BLaER1 (cell line): ENCODE measurements around the gene INHBE.
"Not testable (repeated sequence)": the region's sequence is repeated elsewhere in the genome, so short reads cannot be mapped to it uniquely, and the experiment has no call there.

Experiments
- H3K27ac ChIP-seq: shearing (Covaris generic); formaldehyde crosslinking; 2 replicates; pipeline ENCODE4 v1.8.1; 2022
- H3K27me3 ChIP-seq: shearing (Covaris generic); formaldehyde crosslinking; 2 replicates; pipeline ENCODE4 v1.8.1; 2022
- H3K36me3 ChIP-seq: shearing (Covaris generic); formaldehyde crosslinking; 2 replicates; pipeline ENCODE4 v1.8.1; 2022
- H3K4me1 ChIP-seq: shearing (Covaris generic); formaldehyde crosslinking; 2 replicates; pipeline ENCODE4 v1.8.1; 2022
- H3K4me2 ChIP-seq: shearing (Covaris generic); formaldehyde crosslinking; 2 replicates; pipeline ENCODE4 v1.8.1; 2022
- H3K4me3 ChIP-seq: shearing (Covaris generic); formaldehyde crosslinking; 2 replicates; pipeline ENCODE4 v1.8.1; 2022
- H3K9ac ChIP-seq: shearing (Covaris generic); formaldehyde crosslinking; 2 replicates; pipeline ENCODE4 v1.8.1; 2022
- H3K9me3 ChIP-seq: shearing (Covaris generic); formaldehyde crosslinking; 2 replicates; pipeline ENCODE4 v1.8.1; 2022
- H4K20me1 ChIP-seq: shearing (Covaris generic); formaldehyde crosslinking; 2 replicates; pipeline ENCODE4 v1.8.1; 2022
- Cebpa-rat ChIP-seq: shearing (Covaris generic); IDR thresholded peaks from 2 replicates; pipeline ENCODE4 v1.8.1; 2022

INHBE gene

GRCh38 chr12:57438400-57438799, 16.7 kb upstream of the INHBE start:
- peaks cover 18% of the 10 kb centered on the region for H3K4me1 ChIP-seq
- H3K27me3 ChIP-seq: no peaks in the 10 kb centered on the region
- no peak overlapping the region for H3K27ac ChIP-seq
- H3K36me3 ChIP-seq: no peaks in the 10 kb centered on the region
- H3K4me2 ChIP-seq: no peak overlapping the region
- H3K9me3 ChIP-seq: peaks cover 17% of the 10 kb centered on the region; the same call in 1 of the 2 replicates
- no peak for TF ChIP-seq Cebpa-rat
- no peak overlapping the region for H3K9ac ChIP-seq
- no peak overlapping the region for H3K4me3 ChIP-seq
- H4K20me1 ChIP-seq: no peaks in the 10 kb centered on the region

- Histone ChIP-seq H3K36me3 (no peaks in the 10 kb centered on the region), H3K9me3 (peaks cover 17% of the 10 kb centered on the region; the same call in 1 of the 2 replicates)
- no peak for TF ChIP-seq Cebpa-rat
These were observed 15.3 kb upstream of the INHBE start for GRCh38 chr12:57439762-57440266.

GRCh38 chr12:57441393-57441792, 13.7 kb upstream of the INHBE start:
- H3K9me3 ChIP-seq: peaks cover 17% of the 10 kb centered on the region; the same call in 1 of the 2 replicates
- not testable (repeated sequence) for H3K27me3 ChIP-seq, H3K27ac ChIP-seq, H3K9ac ChIP-seq, H3K4me1 ChIP-seq, H4K20me1 ChIP-seq, H3K4me3 ChIP-seq, H3K36me3 ChIP-seq, H3K4me2 ChIP-seq

More at GRCh38 chr12:57439762-57440266, 15.3 kb upstream of the INHBE start:
- Histone ChIP-seq H3K4me1 (peaks cover 10% of the 10 kb centered on the region), H3K9ac (no peak overlapping the region), H3K27me3 (no peaks in the 10 kb centered on the region), H3K4me2 (no peak overlapping the region), H4K20me1 (no peaks in the 10 kb centered on the region), H3K4me3 (no peak overlapping the region), H3K27ac (no peak overlapping the region)

GRCh38 chr12:57441846-57442427, 13.2 kb upstream of the INHBE start:
- Histone ChIP-seq H3K9me3 (peaks cover 17% of the 10 kb centered on the region; the same call in 1 of the 2 replicates), H3K36me3 (no peaks in the 10 kb centered on the region), H3K4me2 (no peak overlapping the region), H3K27me3 (no peaks in the 10 kb centered on the region), H3K9ac (no peak overlapping the region), H3K4me3 (no peak overlapping the region), H4K20me1 (no peaks in the 10 kb centered on the region), H3K27ac (no peak overlapping the region), H3K4me1 (no peaks in the 10 kb centered on the region)
- no peak for TF ChIP-seq Cebpa-rat

GRCh38 chr12:57444337-57444736, 10.8 kb upstream of the INHBE start:
- H3K4me3 ChIP-seq, H3K27ac ChIP-seq, H3K27me3 ChIP-seq, H3K4me2 ChIP-seq, H4K20me1 ChIP-seq, H3K9ac ChIP-seq, H3K4me1 ChIP-seq, H3K36me3 ChIP-seq: not testable (repeated sequence)
- peaks cover 17% of the 10 kb centered on the region; the same call in 1 of the 2 replicates for H3K9me3 ChIP-seq

GRCh38 chr12:57444744-57445143, 10.4 kb upstream of the INHBE start:
- Histone ChIP-seq H3K36me3 (no peaks in the 10 kb centered on the region), H3K27me3 (no peaks in the 10 kb centered on the region), H3K9me3 (peaks cover 17% of the 10 kb centered on the region; the same call in 1 of the 2 replicates), H4K20me1 (no peaks in the 10 kb centered on the region), H3K4me2 (no peak overlapping the region), H3K4me1 (no peaks in the 10 kb centered on the region), H3K27ac (no peak overlapping the region), H3K4me3 (no peak overlapping the region), H3K9ac (no peak overlapping the region)
- no peak for TF ChIP-seq Cebpa-rat

GRCh38 chr12:57446292-57446960, 8.7 kb upstream of the INHBE start:
- Histone ChIP-seq H3K9me3 (peaks cover 8% of the 10 kb centered on the region; the same call in 1 of the 2 replicates), H3K27ac (no peak overlapping the region), H3K4me1 (peaks cover 5% of the 10 kb centered on the region), H3K4me3 (no peak overlapping the region), H3K27me3 (no peaks in the 10 kb centered on the region), H3K9ac (no peak overlapping the region), H4K20me1 (no peaks in the 10 kb centered on the region), H3K4me2 (no peak overlapping the region), H3K36me3 (no peaks in the 10 kb centered on the region)
- TF ChIP-seq Cebpa-rat: no peak

GRCh38 chr12:57448669-57449068, 6.4 kb upstream of the INHBE start:
- Histone ChIP-seq H3K27me3 (no peaks in the 10 kb centered on the region), H3K36me3 (no peaks in the 10 kb centered on the region), H3K9me3 (no peaks in the 10 kb centered on the region), H3K4me2 (no peak overlapping the region), H3K27ac (no peak overlapping the region), H3K4me3 (no peak overlapping the region), H3K4me1 (peaks cover 28% of the 10 kb centered on the region), H4K20me1 (no peaks in the 10 kb centered on the region), H3K9ac (no peak overlapping the region)
- TF ChIP-seq Cebpa-rat: no peak

- Histone ChIP-seq H3K27ac (no peak overlapping the region), H3K4me1 (peaks cover 35% of the 10 kb centered on the region), H3K9me3 (no peaks in the 10 kb centered on the region), H3K4me2 (no peak overlapping the region), H4K20me1 (no peaks in the 10 kb centered on the region), H3K4me3 (no peak overlapping the region), H3K36me3 (no peaks in the 10 kb centered on the region), H3K27me3 (no peaks in the 10 kb centered on the region), H3K9ac (no peak overlapping the region)
- no peak for TF ChIP-seq Cebpa-rat
These were observed 5.7 kb upstream of the INHBE start for GRCh38 chr12:57449375-57449774.

- H3K9ac ChIP-seq: no peak overlapping the region
- H3K9me3 ChIP-seq: no peaks in the 10 kb centered on the region
- no peak overlapping the region for H3K4me3 ChIP-seq
- H4K20me1 ChIP-seq: no peaks in the 10 kb centered on the region
- H3K27me3 ChIP-seq: no peaks in the 10 kb centered on the region
- H3K4me2 ChIP-seq: no peak overlapping the region
- H3K36me3 ChIP-seq: no peaks in the 10 kb centered on the region
- no peak overlapping the region for H3K27ac ChIP-seq
- TF ChIP-seq Cebpa-rat: no peak
- H3K4me1 ChIP-seq: peaks cover 41% of the 10 kb centered on the region
These were observed 5.0 kb upstream of the INHBE start for GRCh38 chr12:57450057-57450456.
